Measurements from ENCODE around the gene PDE7B.

DNA sequence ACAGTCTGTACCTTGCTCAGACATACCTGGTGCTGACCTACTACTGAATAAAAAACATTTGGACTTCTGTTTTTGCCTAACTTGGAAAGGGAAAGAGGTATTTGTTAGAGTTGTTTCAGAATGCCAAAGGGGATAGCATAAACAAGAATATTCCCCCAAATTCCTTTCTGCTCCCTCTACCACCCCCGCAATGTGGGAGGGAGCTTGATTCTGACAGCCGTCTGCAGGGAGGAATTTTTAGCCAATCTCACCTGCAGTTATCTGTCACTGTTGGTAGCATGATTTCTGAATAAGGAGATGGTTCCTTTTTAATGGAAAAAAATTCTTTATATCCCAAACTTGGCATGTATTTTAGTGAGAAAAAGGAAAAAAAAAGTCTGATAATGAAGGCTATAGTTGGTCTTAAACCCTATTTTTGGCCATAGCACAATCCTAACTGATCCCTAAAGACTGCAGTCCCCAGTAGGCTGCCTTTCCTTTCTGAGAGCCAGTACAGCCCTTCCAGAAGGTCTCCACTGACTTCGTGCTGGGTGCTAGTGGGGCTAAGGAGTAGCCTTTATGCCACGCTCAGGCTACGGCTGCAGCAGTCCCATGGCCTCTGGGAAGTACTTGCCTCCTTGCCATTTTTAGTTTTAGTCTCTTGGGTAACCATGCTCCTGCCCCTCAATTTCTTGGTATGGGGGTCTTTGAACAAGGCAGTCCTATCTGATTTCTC lies 13.6 kb upstream of the PDE7B start:
- TF ChIP-seq, protein P1, sequence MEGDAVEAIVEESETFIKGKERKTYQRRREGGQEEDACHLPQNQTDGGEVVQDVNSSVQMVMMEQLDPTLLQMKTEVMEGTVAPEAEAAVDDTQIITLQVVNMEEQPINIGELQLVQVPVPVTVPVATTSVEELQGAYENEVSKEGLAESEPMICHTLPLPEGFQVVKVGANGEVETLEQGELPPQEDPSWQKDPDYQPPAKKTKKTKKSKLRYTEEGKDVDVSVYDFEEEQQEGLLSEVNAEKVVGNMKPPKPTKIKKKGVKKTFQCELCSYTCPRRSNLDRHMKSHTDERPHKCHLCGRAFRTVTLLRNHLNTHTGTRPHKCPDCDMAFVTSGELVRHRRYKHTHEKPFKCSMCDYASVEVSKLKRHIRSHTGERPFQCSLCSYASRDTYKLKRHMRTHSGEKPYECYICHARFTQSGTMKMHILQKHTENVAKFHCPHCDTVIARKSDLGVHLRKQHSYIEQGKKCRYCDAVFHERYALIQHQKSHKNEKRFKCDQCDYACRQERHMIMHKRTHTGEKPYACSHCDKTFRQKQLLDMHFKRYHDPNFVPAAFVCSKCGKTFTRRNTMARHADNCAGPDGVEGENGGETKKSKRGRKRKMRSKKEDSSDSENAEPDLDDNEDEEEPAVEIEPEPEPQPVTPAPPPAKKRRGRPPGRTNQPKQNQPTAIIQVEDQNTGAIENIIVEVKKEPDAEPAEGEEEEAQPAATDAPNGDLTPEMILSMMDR (conservative IDR thresholded peaks at IDR 0.05; ENCODE audit: low read length): no peak
- no peak for TF ChIP-seq EZH2phosphoT487 (IDR thresholded peaks at IDR 0.05; ENCODE audit: borderline replicate concordance)
